Thymus (tissue), 11 donors: Measurements from ENCODE around the gene MVD. TPM values are rescaled to one million over a fixed set of nuclear protein-coding genes. Genes with fewer than 3 reads are reported as not detected.

Experiments
- DNase-seq, 9 donors: peaks; one replicate each; pipeline ENCODE4 v3.0.0-alpha.2; 2013; ENCODE audit warnings: low spot score in 9 of 9, low read depth in 6 of 9, missing footprints in 1 of 9
- H3K27ac ChIP-seq, 2 donors: one replicate each; pipeline ENCODE4 v1.5.1; 2013; ENCODE audit warnings: control low read depth in 1 of 2, low read depth in 1 of 2, low read length in 1 of 2, mild to moderate bottlenecking in 1 of 2, moderate library complexity in 1 of 2
- H3K27me3 ChIP-seq, 2 donors: one replicate each; pipeline ENCODE4 v1.5.1; 2013; ENCODE audit warnings: low read length in 1 of 2; ENCODE audit not compliant: control insufficient read depth in 2 of 2, insufficient read depth in 1 of 2
- H3K36me3 ChIP-seq, 2 donors: one replicate each; pipeline ENCODE4 v1.5.1; 2013; ENCODE audit warnings: low read length in 1 of 2, mild to moderate bottlenecking in 1 of 2, moderate library complexity in 1 of 2; ENCODE audit not compliant: control insufficient read depth in 2 of 2, insufficient read depth in 2 of 2
- H3K4me1 ChIP-seq, 2 donors: one replicate each; pipeline ENCODE4 v1.5.1; 2013; ENCODE audit warnings: low read length in 2 of 2; ENCODE audit not compliant: control insufficient read depth in 2 of 2, insufficient read depth in 2 of 2
- H3K4me3 ChIP-seq, 2 donors: one replicate each; pipeline ENCODE4 v1.5.1; 2013; ENCODE audit warnings: low read length in 2 of 2, control low read depth in 1 of 2, mild to moderate bottlenecking in 1 of 2
- H3K9me3 ChIP-seq, 2 donors: one replicate each; pipeline ENCODE4 v1.5.1; 2013; ENCODE audit warnings: low read length in 1 of 2, mild to moderate bottlenecking in 1 of 2; ENCODE audit not compliant: control insufficient read depth in 2 of 2, insufficient read depth in 1 of 2
- WGBS: extraction: QIAGEN DNeasy Blood & Tissue Kit; methylation state at CpG from one replicate; pipeline ENCODE4 v1.1.7; 2013; 5-methylcytosine and 5-hydroxymethylcytosine counted together
- polyA plus RNA-seq: library from polyadenylated mRNA; stranded (reverse); fragments of 200-250 nt; gene quantifications from one replicate; pipeline ENCODE4 v1.2.3, GENCODE V29; 2013
- total RNA-seq: library from RNA; stranded (reverse); fragments of 120-200 nt; gene quantifications from one replicate; pipeline ENCODE4 v1.2.4, GENCODE V29; 2013
- donor health status: healthy.

MVD gene
- total and polyA plus RNA-seq, 2 donors = 22.1 to 30.2 TPM

DNA sequence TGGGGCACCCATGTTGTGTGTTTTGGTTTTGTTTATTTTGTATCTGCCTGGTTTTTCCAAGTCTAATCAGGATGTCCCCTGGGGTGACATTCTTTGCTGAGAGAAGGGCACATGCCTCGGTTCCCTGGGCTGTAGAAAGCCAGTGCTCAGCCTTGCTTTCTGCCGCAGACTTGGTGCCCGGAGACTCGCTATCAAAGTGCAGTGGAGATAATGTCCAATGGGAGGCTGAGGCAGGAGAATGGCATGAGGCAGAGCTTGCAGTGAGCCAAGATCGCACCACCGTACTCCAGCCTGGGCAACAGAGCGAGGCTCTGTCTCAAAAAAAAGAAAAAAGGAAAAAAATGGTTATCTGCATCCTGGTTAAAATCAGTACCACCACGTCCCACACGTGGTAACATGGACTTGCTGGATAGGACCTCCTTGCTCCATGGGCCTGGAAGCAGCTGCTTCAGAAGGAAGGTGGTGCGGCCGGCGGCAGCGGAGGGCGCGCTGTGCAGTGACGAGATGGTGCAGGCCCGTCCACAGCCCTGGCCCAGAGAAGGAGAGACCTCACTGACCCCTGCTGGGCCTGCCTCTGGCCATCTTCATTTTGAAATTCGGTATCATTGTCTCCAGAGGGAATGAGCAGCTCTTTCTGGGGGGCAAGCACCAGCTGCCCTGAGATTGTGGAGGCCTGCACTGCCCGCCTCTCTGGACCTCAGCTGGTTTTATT is 43.8 kb downstream of the MVD start:
- no peaks in the 10 kb centered on the region for H3K9me3 ChIP-seq
- no peaks in the 10 kb centered on the region for H3K27me3 ChIP-seq
- no peak overlapping the region for H3K4me3 ChIP-seq
- WGBS = 99% methylated on average over 19 of the region's 19 CpGs
- H3K4me1 ChIP-seq = peaks cover 0 to 6% of the 10 kb centered on the region in 2 donors
- peaks cover 73 to 82% of the 10 kb centered on the region in 2 donors for H3K36me3 ChIP-seq
- peak overlapping the region in 1 of 2 donors; percentile 53 for H3K27ac ChIP-seq
- DNase-seq = no peak

GRCh38 chr16:88618182-88618955 is 44.5 kb downstream of the MVD start:
- WGBS = 98% methylated on average over 20 of the region's 20 CpGs

DNA sequence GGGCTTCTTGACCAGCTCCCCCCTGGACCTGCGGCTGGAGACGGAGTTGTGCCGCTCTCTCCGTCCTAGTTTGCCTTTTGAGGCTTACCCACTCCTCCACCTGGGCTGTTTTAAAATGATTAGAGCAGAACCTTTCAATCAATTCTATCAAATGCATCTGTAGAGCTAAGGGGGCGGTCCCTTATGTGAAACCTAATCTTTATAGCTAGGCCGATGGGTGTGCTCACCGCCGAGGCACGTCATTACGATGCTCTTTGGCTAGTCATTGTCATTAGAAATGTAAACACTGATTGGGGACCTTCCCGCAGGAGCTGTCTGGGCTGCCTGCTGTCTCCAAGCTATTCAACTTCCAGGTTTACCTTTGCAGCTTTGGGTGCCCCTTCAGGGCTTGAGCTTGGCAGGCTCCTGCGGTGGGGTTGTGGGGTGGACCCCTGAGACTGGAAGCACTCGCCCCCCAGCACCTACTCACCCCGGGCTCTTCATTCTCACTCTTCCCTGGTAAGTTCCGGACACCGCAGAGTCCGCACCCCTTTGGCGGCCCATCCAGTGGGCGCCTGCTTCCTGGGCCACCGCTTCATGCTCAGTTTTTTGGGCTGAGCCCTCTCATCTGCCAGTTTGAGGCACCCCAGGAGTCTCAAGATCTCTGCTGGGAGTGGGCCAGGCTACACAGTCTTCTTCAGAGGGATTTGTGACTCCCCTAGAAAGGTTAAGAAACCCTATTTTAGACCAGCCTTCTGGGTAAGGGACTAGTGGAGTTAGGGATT is 45.4 kb downstream of the MVD start:
- Histone ChIP-seq H3K9me3 (no peaks in the 10 kb centered on the region), H3K4me3 (no peak overlapping the region), H3K36me3 (peaks cover 67 to 75% of the 10 kb centered on the region in 2 donors), H3K27ac (no peak overlapping the region), H3K27me3 (no peaks in the 10 kb centered on the region), H3K4me1 (peaks cover 0 to 6% of the 10 kb centered on the region in 2 donors)
- 98% methylated on average over 20 of the region's 20 CpGs for WGBS
- DNase-seq = no peak

More at GRCh38 chr16:88618182-88618955, 44.5 kb downstream of the MVD start:
- H3K27me3 ChIP-seq = no peaks in the 10 kb centered on the region
- H3K36me3 ChIP-seq = peaks cover 73 to 80% of the 10 kb centered on the region in 2 donors
- H3K4me3 ChIP-seq = no peak overlapping the region
- no peak overlapping the region for H3K27ac ChIP-seq
- H3K4me1 ChIP-seq = peaks cover 0 to 6% of the 10 kb centered on the region in 2 donors
- DNase-seq = no peak
- H3K9me3 ChIP-seq = no peaks in the 10 kb centered on the region

DNA sequence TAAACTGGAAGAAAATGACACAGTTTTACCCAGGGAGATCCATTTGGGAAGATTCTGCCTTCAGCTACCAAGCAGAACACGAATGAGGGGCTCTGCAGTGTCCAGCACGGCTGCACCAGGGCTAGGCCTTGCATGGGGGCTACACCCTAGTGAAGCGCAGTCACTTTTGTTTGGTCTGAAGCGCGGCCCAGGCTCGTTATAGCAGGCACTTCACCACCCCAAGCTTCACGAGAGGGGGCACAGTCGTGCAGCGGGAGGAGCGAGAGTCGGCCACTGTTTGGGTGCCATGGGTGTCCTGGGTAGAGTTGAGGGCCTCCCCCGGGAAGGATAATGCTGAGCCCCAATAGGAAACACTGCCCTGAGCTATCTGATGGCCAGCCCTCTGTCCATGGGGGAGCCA is 46.2 kb downstream of the MVD start:
- H3K4me1 ChIP-seq = peaks cover 0 to 6% of the 10 kb centered on the region in 2 donors
- peaks cover 67 to 71% of the 10 kb centered on the region in 2 donors for H3K36me3 ChIP-seq
- no peak overlapping the region for H3K27ac ChIP-seq
- no peaks in the 10 kb centered on the region for H3K9me3 ChIP-seq
- H3K27me3 ChIP-seq = no peaks in the 10 kb centered on the region
- no peak overlapping the region for H3K4me3 ChIP-seq
- no peak for DNase-seq
- WGBS = 98% methylated on average over 12 of the region's 12 CpGs

- no peak for DNase-seq
- no peaks in the 10 kb centered on the region for H3K9me3 ChIP-seq
- H3K27me3 ChIP-seq = no peaks in the 10 kb centered on the region
- H3K36me3 ChIP-seq = peaks cover 68 to 74% of the 10 kb centered on the region in 2 donors
- H3K27ac ChIP-seq = no peak overlapping the region
- WGBS = 96% methylated on average over 13 of the region's 13 CpGs
- peaks cover 0 to 6% of the 10 kb centered on the region in 2 donors for H3K4me1 ChIP-seq
- H3K4me3 ChIP-seq = no peak overlapping the region
These were observed 46.6 kb downstream of the MVD start for GRCh38 chr16:88616320-88616719.

DNA sequence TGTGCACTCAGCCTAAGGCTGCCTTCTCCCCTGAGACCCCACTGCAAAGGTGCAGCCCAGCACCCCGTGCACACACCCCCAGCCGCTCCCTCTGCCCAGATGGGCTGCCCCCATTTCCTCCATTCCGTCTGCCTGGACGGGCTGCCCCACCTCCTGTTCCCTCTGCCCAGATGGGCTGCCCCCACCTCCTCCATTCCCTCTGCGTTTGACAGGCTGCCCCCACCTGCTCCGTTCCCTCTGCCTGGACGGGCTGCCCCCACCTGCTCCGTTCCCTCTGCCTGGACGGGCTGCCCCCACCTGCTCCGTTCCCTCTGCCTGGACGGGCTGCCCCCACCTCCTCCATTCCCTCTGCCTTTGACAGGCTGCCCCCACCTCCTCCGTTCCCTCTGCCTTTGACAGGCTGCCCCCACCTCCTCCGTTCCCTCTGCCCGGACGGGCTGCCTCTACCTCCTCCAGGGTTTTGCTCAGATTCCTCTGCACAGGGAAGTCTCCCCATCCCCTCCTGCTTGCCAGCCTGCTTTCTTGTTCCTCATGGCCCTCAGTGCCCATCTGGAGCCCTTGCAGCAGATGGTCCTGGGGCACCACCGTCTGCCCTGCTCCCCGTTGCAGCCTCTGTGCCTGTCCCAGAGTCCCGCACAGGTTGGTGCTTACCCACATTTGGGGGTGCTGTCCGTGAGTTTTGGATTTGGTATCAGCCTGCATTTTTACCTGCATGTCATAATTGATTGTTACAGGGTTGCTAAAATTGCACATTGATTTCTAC is 47.9 kb downstream of the MVD start:
- Histone ChIP-seq H3K27me3 (no peaks in the 10 kb centered on the region), H3K27ac (no peak overlapping the region), H3K4me3 (no peak overlapping the region), H3K4me1 (peaks cover 0 to 2% of the 10 kb centered on the region in 2 donors), H3K9me3 (no peaks in the 10 kb centered on the region), H3K36me3 (peaks cover 76 to 82% of the 10 kb centered on the region in 2 donors)
- DNase-seq = no peak
- WGBS = 97% methylated on average over 19 of the region's 19 CpGs

DNA sequence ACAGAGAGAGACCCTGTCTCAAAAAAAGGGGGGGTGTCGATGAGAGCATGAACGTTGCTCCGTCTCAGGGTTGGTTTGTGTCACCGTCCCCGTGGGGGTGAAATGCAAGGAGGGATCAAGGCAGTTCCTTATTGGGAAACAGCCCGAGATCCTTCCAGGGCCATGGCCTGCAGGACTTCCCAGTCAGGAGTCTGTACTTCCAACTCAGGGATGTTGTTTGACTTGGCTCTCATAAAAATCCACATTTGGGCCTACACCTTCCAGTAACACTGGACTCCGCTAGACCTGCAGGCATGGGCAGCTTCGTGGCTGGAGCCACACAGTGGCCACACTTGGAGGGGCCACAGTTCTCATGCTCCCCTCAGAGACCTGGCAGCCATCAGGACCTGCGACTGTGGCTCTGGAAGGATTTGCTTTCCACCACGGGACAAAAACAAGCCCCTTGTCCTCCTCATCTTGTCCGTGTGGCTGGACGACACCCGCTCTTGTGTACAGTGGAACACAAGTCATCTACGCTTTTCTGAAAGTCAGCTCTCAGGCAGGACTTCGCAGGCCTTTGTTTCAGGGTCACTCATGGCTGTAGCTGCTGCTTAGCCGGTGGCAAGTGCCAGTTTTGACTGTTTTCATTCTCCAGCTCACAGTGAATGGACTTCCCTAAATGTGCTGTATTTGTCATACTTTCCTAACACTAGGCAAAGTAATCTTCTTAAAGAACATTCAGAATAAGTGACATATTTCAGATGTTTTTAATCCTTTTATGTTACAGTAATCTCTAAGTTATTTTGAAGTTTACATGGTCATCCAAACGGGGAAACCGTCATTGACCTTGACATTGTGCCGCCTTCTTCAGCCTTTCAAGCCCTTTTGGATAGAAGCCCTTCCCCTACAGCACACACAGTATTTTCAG is 48.7 kb downstream of the MVD start:
- no peak for DNase-seq
- Histone ChIP-seq H3K36me3 (peaks cover 78 to 82% of the 10 kb centered on the region in 2 donors), H3K27ac (no peak overlapping the region), H3K4me3 (no peak overlapping the region), H3K9me3 (no peaks in the 10 kb centered on the region), H3K4me1 (peaks cover 0 to 2% of the 10 kb centered on the region in 2 donors), H3K27me3 (no peaks in the 10 kb centered on the region)
- 98% methylated on average over 19 of the region's 19 CpGs for WGBS

DNA sequence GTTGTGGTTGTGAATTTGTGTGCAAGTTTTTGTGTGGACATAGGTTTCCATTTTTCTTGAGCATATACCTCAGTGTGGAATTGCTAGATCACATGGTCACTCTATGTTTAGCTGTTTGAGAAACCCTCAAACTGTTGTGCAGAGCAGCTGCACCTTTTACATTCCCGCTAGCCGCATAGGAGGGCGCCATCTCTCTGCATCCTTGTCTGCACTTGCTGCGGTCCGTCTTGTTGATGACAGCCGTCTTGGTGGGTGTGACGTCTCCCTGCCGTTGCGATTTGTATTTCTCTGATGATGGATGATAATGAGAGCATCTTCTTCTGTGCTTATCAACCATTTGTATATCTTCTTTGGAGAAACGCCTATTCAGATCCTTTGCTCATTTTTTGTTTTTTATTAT is 49.6 kb downstream of the MVD start:
- Histone ChIP-seq H3K4me1 (peaks cover 0 to 2% of the 10 kb centered on the region in 2 donors), H3K36me3 (peaks cover 79 to 81% of the 10 kb centered on the region in 2 donors), H3K27me3 (no peaks in the 10 kb centered on the region), H3K4me3 (no peak overlapping the region), H3K9me3 (no peaks in the 10 kb centered on the region), H3K27ac (no peak overlapping the region)
- WGBS = 97% methylated on average over 10 of the region's 10 CpGs
- no peak for DNase-seq
